Activated T-cell treated with anti-CD3 and anti-CD28 coated beads for 4 hours (primary cell): ENCODE results near the gene TMEM37.

ENCODE experiments used
- DNase-seq: peaks from one replicate; pipeline ENCODE4 v3.0.0-alpha.2; 2020

TMEM37 gene

GRCh38 chr2:119462574-119462973 is 30.9 kb downstream of the TMEM37 start:
- no peak for DNase-seq

GRCh38 chr2:119463136-119463535 is 31.5 kb downstream of the TMEM37 start:
- no peak for DNase-seq

- no peak for DNase-seq
These were observed 32.3 kb downstream of the TMEM37 start for GRCh38 chr2:119463990-119464389.

- DNase-seq: no peak
These were observed 33.3 kb downstream of the TMEM37 start for GRCh38 chr2:119464981-119465380.

- no peak for DNase-seq
These were observed 34.0 kb downstream of the TMEM37 start for GRCh38 chr2:119465687-119466086.

- DNase-seq: no peak
These were observed 34.7 kb downstream of the TMEM37 start for GRCh38 chr2:119466373-119466772.

GRCh38 chr2:119468154-119468955 is 36.7 kb downstream of the TMEM37 start:
- DNase-seq: no peak

- no peak for DNase-seq
These were observed 37.5 kb downstream of the TMEM37 start for GRCh38 chr2:119469131-119469530.

- no peak for DNase-seq
These were observed 38.1 kb downstream of the TMEM37 start for GRCh38 chr2:119469661-119470297.

- no peak for DNase-seq
These were observed 41.1 kb downstream of the TMEM37 start for GRCh38 chr2:119472749-119473148.

- DNase-seq: no peak
These were observed 42.1 kb downstream of the TMEM37 start for GRCh38 chr2:119473621-119474370.

- no peak for DNase-seq
These were observed 42.9 kb downstream of the TMEM37 start for GRCh38 chr2:119474371-119475224.

- DNase-seq: no peak
These were observed 43.7 kb downstream of the TMEM37 start for GRCh38 chr2:119475225-119475856.

GRCh38 chr2:119475857-119476244 is 44.2 kb downstream of the TMEM37 start:
- no peak for DNase-seq

GRCh38 chr2:119476301-119477112 is 44.9 kb downstream of the TMEM37 start:
- no peak for DNase-seq

GRCh38 chr2:119477113-119477505 is 45.5 kb downstream of the TMEM37 start:
- no peak for DNase-seq

- no peak for DNase-seq
These were observed 46.7 kb downstream of the TMEM37 start for GRCh38 chr2:119478188-119478977.

- DNase-seq: no peak
These were observed 47.3 kb downstream of the TMEM37 start for GRCh38 chr2:119478978-119479295.

- no peak for DNase-seq
These were observed 48.5 kb downstream of the TMEM37 start for GRCh38 chr2:119480184-119480583.

GRCh38 chr2:119480718-119481142 is 49.1 kb downstream of the TMEM37 start:
- no peak for DNase-seq
